GM19397 (cell line): ENCODE results near the gene NBPF1.
"Not testable (repeated sequence)": the region's sequence is repeated elsewhere in the genome, so short reads cannot be mapped to it uniquely, and the experiment has no call there.

Experiments used
- ATAC-seq: cut with Tn5 transposase; IDR thresholded peaks from one replicate; pipeline ENCODE4 v1.9.1; 2021; ENCODE audit warnings: mild to moderate bottlenecking, moderate library complexity; ENCODE audit not compliant: unreplicated experiment

NBPF1 gene

DNA sequence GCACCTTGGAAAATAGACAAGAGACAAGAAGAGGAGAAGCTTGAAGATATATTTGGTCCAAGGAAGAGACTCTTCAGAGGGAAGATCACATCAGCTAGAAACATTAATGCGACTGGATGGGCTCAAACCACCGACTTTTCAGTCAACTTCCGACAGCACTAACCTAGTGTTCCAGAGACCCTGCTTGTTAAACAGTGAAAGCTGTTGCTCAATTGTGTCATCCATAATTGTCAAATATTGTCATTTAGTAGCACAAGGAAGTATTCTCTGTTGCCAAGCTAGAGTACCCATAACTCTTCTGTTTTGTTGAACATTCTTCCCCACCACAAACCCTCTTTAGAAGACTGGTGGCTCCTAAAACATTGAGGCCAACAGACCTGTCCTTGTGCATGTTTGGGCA, 56.3 kb downstream of the NBPF1 start:
- not testable (repeated sequence) for ATAC-seq

DNA sequence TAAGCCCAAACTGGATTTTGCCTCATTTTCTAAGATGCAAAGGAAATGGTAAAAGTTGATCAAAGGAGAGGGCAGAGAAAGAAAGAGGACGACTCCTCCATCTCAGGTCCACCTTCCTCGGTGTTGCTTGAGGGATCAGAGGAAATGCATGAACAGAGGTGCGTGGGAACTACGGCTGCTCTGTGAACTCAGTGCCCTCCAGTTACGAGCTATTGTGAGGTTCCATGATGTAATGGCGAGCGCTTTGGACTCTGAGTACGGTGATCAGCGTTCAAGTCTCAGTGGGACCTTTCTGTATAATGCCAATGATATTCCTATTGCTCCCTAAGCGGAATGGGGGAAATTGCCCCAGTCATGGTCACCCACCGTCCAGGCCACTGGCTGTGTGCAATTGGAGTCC, 60.1 kb downstream of the NBPF1 start:
- ATAC-seq = not testable (repeated sequence)

DNA sequence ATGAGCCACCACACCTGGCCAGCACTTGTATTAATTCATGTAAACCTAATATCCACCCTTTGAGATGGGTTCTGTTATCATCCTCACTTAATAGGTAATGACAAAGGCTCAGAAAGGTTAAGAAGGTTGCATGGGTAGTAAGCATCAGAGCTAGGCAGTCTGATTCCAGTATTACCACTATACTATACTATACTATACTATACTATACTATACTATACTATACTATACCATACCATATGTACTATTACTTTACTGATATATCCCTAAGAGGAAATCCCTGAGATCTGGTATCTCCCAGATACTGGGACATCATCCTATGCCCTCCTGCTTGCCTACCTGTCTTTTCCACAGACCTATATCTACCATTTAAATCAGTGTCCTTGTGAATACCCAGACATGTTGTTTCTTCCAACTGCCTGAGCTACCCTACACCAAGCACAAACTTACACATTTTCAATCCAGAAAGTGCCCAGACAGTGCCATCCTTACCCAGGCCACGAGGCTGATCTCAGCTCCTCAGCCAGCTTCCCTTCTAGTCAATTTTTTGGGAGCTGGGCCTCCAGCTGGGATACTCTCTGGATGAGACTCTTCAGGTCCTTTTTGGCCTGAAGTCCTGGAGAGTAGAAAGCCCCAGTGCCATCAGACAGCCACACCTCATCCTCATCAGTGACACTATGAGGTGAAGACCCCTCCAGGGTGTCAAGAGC, 63.0 kb downstream of the NBPF1 start:
- ATAC-seq = not testable (repeated sequence)

DNA sequence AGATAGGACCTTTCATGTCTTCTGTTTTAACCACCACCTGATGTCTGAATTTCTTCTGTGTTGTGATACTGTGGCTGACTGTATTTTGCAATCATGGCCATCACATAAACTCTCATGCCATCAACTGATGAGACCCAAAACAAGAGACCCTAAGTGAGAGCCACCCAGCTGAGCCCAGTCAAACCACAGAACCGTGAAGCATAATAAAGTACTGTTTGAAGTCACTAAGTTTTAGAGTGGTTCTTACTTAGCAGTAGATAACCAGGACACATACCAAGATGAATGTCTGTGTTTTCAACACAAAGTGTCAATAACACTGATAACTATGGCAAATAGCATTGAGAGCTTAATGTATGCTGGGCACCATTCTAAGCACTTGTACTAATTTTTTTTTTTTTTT, 63.8 kb downstream of the NBPF1 start:
- ATAC-seq = not testable (repeated sequence)

DNA sequence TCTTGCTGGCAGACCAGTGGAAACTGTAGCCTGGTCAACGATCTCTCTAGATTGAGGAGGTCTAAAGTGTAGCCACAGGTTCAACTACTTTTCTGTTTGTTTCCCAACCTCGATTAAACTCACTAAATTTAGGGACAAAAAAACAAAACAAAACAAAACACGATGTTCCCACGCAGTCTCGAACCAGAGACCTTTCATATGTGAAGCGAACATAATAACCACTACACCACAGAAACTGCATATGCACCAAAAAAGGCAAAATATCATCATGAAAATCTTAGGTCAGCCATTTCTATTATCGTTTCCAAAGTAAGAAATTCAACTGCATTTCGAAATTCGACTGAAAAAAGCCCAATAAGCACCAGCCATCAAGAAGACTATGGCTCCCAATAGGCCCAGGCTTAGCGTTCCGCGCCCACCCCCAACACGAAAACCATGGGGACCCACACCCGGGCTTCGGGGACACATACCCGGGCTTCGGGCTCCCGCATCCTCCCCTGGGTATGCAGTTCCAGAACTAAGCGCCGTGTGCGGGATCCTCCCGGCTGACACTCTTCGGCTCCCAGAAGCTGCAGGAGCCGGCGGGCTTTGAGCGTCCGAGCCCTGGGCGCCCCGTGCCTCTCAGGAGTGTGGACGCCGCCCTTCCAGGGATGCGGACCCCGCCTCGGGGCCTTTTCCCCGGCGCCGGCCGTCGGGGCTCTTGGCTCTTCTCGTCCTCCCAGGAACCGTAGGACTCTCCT, 65.7 kb downstream of the NBPF1 start:
- ATAC-seq = not testable (repeated sequence)

DNA sequence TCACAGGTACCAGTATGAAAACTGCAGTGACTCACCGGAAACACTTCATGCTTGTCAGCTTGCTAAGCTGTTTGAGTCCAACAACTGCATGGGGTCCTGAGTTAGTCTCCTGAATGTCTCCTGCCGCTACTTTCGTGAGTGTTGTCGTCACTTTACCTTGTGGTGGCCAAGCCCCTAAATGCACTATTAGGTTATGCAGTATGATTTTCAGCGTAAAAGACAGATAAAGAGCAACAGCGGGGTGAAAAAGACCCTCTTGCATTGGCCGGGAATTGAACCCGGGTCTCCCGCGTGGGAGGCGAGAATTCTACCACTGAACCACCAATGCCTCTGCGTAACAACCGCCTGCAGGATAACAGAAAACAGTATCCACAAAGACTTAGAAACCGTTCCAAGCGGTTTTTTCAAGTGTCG, 67.7 kb downstream of the NBPF1 start:
- ATAC-seq = not testable (repeated sequence)

DNA sequence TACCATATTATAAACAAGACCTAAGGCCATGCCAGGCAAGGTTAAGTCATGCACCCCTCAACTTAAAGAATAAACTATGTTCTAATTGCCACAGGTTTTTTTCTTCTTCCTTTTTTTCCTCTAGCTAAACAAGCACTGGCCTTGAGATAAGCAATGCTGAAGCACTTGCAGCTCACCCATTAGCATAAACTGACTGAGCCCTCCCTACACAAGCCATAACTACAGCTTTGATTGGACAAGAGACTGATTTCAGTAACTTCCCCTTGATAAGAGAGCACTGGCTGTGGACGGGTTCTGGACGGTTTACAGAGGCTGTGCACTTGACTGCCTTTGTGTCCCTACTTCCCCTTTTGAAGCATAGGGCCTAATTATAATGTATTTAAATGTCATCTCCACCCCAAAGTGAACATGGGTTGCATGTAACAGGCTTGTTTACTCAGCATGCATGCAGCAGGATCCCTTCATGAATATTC, 72.9 kb downstream of the NBPF1 start:
- ATAC-seq = not testable (repeated sequence)

DNA sequence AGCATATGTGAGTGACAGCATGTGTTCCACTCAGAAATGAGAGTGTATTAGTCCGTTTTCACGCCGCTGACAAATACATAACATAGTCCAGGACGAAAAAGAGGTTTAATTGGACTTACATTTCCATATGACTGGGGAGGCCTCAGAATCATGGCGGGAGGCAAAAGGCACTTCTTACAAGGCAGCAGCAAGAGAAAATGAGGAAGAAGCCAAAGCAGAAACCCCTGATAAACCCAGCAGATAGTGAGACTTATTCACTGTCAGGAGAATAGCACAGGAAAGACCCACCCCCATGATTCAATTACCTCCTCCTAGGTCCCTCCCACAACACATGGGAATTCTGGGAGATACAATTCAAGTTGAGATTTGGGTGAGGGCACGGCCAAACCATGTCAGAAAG, 75.8 kb downstream of the NBPF1 start:
- not testable (repeated sequence) for ATAC-seq

DNA sequence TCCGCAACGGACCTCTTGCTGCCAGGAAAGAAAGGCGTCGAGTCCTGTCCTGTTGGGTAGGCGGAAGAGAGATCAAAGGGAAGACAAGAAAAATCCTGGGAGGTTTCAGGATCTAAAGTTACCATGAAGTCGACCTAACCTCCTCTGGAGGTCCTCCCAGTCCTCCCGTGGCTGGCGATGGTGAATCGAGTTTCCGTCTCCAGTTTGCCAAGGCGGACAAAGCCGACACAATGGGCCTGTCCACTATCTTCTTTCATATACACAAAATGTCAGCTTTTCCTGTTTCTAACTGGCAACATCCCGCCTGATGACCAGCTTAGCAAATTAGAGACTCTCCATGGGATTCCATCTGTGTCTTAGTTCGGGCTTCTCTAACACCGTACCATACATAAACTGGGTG, 76.6 kb downstream of the NBPF1 start:
- ATAC-seq = not testable (repeated sequence)

DNA sequence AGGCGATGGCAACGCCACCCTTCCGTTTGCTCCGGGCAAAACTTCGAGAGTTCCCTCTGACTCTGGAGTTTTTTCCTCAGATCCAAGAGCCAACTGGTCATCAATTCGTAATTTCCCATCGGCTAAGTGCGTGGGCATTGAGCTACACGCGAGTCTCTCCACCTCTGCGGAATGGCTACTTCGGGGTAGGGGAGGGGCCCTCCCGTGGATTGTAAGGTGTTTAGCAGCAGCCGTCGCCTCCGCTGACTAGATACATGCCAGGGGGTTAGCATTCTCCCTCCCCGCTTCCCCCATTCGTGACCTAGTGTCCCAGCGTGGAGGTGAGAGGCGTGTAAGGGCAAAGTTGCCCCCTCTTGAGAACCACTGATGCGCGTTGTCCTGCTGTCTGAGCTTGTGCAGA, 77.5 kb downstream of the NBPF1 start:
- ATAC-seq = not testable (repeated sequence)

DNA sequence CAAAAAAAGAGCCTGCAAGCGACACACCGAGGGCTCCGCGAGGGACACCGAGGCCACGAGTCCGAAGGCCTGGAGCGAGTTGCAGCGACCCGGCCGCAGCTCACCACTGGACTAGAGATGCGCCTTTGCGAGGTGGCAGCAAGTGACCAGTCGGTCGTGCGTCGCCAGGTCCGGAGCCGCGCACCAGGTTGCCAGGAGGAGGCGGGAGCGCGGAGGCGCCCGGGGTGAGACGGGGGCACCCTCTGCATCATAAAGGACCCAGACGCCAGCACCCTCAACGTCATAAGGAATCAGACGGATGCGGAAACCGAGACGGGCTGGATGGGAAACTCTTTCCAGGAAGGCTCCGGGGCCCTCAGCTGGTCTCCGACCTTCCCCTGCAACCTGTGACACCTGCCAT, 77.9 kb downstream of the NBPF1 start:
- not testable (repeated sequence) for ATAC-seq

DNA sequence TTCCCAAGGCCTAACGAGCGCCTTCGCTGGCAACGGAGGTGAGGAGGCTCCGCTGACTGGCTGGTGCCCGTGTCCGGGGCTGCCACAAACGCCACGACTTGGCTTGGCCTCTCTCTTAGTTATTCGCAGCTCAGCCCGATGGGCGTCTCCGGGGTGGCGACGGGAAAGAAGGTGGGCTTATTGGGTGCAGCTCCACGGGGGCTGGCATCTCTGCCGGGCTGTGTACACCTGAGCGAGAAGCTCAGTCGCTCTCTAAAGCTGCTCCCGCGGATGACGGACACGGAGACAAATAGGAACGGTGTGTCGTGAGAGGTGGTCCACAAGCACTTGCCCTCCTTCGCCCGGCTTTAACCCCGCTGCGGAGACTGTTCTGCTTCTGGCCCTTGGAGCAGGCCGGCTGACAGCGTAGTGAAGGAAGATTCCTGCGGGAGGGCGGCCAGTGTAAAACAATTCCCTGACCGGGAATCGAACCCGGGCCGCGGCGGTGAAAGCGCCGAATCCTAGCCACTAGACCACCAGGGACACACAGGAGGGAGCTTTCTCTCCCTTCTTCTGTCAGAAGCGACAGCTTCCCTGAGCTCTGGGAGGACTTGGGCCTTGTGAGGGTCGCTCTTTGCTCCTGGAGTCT, 78.4 kb downstream of the NBPF1 start:
- ATAC-seq = not testable (repeated sequence)

DNA sequence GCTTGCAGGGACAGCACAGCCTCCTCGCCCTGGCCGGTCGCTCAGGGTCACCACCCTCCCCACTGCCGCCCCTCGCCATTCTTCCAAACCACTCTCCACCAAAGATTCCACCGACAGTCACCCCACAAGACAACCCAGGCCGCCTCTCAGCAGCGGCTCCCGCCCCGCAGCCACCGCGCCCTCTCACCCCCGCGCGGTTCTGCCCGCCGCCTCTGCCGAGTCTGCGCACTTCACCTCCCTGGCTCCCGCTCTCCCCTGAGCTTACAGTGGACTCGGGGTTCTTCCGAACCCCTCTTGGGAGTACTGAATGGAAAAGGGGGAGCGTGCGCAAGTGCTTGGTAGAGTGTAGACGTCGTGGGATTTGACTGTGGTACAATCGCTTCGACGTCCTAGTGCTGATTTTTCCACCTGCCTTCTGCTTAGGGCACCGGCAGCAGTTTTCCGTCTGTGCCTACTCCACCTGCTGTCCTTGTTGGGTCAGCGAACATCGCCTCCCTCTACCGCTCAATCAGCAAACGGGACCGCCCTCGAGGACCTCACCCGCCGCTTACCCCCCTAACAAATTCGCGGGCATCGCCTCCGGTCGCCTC, 79.0 kb downstream of the NBPF1 start:
- not testable (repeated sequence) for ATAC-seq

DNA sequence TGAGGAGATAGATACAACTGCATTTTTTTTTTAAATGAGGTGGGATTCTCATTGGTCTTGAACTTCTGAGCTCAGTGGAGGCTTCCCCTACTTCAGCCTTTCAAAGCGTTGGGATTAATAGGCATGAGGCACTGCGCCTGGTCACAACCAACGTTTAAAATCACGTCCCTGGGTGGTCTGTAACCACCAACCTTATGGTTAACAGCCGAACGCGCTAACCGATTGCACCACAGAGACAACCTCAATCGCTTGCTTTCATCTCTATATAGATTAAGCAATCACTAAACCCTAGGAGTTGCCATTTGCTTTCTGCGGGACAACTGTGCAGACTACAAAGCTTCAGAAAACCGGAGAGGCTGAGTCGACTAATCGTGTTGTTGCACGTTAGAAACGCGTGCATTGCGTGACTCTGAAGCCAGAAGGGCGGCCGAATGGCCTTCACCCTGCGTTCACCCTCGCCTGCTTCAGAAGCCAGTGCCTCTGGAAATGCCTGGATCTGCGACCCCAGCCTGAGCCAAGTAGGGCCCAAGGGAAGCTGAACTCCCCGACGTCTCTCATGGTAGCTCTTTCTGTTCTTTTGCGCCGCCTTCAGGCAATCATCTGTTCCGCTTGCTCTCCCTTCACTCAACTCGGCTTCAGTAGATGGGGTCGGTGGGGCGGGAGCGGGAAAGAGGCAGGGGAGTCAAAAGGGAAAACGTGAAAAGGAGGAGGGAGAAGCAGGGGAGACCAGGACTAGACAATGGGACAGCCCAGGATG, 81.0 kb downstream of the NBPF1 start:
- not testable (repeated sequence) for ATAC-seq

DNA sequence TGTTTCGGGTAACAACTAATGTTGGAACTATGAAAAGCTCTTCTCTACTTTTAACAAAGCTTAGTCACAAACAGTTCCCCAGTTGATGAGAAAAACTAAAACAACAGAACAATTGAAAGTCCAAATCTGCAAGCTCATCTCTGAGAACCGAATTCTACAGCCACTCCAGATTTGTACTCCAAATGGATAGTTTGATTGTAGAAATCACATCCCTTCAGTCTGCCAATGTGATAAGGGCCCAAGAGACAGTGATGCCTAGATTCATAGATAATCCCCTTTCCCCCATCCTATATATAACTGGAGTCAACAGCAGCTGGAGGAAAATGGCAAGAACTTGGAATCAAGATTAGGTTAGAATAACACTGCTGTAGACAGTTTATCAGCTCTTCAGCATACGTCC, 85.0 kb downstream of the NBPF1 start:
- not testable (repeated sequence) for ATAC-seq

DNA sequence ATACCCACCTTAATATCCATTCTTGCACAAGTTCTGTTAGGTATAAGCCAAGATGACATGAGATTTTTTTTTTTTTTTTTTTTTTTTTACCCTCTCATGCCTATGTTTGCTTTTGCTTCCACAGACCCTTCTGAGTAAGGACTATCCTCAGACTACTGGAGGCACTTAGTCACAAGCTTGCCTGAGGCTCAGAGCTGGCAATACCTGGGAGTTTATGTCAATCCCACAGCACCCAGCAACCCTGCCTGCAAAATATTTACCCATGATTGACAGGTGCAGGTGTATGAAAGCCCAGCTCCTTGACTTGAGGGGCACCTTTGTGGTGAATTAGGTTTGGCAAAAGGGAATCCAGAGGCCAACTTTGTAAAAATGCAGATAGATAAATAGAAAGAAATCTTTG, 87.6 kb downstream of the NBPF1 start:
- not testable (repeated sequence) for ATAC-seq

DNA sequence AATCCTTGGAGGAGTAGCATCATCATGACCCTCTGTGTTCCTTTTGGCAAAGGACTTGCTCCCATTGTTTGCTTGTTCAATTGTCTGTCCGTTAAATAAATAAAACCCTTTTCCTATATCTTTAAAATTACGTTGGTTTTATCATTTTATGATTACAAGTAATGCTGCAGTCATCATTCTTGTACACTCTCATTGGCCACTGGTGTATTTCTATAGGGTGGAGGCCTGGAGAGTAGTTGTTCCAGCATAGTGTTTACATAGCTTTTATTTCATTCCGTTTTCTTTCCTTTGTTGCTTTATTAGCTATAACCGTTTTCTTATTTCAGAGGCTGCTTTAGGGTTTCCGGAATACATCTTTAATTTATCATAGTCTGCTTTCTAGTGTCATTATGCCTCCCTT, 91.7 kb downstream of the NBPF1 start:
- not testable (repeated sequence) for ATAC-seq

DNA sequence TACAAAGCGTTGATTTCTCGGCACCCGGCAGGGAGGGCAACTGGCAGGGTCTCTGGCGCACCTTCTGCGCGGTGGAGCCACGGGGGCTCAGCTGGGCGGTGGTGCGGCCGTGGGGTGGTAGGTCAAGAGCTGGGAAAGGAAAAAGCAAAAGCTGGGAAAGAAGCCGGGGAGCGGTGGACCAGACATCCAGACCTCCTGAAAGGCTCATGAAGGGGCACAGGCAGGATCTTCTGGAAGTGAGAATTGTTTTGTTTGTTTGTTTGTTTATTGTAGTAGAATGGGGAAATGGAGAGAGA, 92.1 kb downstream of the NBPF1 start:
- ATAC-seq = no peak

DNA sequence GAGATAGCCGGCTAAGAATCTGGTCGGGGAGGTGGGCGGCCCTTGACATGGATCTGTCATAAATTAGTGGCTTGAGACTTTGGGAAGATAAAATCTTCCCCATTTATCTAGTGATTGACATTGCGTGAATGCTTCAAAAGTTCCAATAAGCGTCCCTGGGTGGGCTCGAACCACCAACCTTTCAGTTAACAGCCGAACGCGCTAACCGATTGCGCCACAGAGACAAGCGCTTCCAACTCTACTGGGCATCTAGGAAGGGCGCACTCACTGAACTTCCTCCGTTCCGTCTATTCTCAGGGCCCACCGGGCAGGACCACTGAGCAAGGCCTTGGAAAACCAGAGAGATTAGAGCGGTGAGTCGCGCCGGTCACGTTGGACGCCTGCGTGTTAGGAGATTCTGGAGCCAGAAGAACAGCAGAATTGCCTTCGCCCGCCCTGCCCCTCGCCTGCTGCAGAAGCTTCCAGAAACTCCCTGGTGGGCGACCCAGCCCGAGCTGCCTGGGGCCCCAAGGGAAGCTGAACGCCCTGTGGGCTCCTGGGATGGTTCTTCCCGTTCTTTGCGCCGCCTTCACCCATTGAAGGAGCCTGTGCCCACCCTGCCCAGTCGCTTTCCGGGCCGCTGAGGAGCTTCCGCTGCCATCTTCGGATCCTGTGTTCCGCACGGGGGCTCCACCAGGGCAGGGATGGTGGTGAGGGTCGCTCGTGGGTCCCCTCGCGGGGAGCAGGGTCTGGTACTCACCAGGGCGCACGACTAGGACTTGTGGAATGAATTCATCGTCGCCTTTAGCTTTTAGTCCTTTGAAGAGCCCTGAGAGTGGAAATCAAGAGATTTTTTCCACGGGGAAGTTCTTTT, 92.7 kb downstream of the NBPF1 start:
- ATAC-seq = not testable (repeated sequence)
